Endothelial cell of umbilical vein (primary cell): Measurements from ENCODE around the gene ZNF385C. TPM values are rescaled to one million over a fixed set of nuclear protein-coding genes. Genes with fewer than 3 reads are reported as not detected.

Experiments used
- BruUV-seq: library from RNA; stranded (reverse); fragments of 400-500 nt; replicated peaks from 2 replicates; lab custom pipeline; 2021; lab: Mats Ljungman, UMichigan
- CTCF ChIA-PET: fragments of 300-600, 350-600 bp; sonication (Branson Sonifier 250); formaldehyde crosslinking; loops from one replicate; lab custom pipeline; 2021; ENCODE audit warnings: antibody characterized with exemption, inconsistent platforms; lab: Charles Lee
- POLR2A ChIA-PET: fragments of 300-600, 350-600 bp; sonication (Branson Sonifier 250); formaldehyde crosslinking; loops from one replicate; lab custom pipeline; 2021; ENCODE audit warnings: antibody characterized with exemption, inconsistent platforms; lab: Charles Lee
- DNase-seq: peaks from one replicate; pipeline ENCODE4 v3.0.0-alpha.2; 2011; ENCODE audit warnings: low read depth, low spot score
- FAIRE-seq: peaks from 2 replicates; lab custom pipeline; 2011; peaks lifted over from hg19 to GRCh38; lab: Jason Lieb, UNC
- H2AFZ ChIP-seq: 2 replicates; pipeline ENCODE4 v1.6.0; 2012; ENCODE audit warnings: low read depth, low read length, control low read depth, inconsistent platforms
- H3K27ac ChIP-seq: 2 replicates; pipeline ENCODE4 v1.5.1; 2011; ENCODE audit warnings: low read depth, mild to moderate bottlenecking, control low read depth, low read length, moderate library complexity; ENCODE audit not compliant: insufficient read depth
- H3K27me3 ChIP-seq, 2 experiments: 2 replicates each; pipeline versions ENCODE4 v1.6.0 to v1.6.1; 2011; ENCODE audit warnings: low read length in 2 of 2, mixed read lengths in 1 of 2; ENCODE audit not compliant: control insufficient read depth in 2 of 2, insufficient read depth in 2 of 2
- H3K36me3 ChIP-seq, 2 experiments: 2 replicates in 1 of 2; 3 replicates in 1 of 2; pipeline ENCODE4 v1.5.1; 2011; ENCODE audit warnings: low read length in 2 of 2, mild to moderate bottlenecking in 1 of 2, moderate library complexity in 1 of 2; ENCODE audit not compliant: control insufficient read depth in 2 of 2, insufficient read depth in 2 of 2; ENCODE audit errors: extremely low read depth in 1 of 2
- H3K4me1 ChIP-seq: 3 replicates; pipeline ENCODE4 v1.5.1; 2011; ENCODE audit warnings: mild to moderate bottlenecking, low read length; ENCODE audit not compliant: control insufficient read depth, insufficient read depth; ENCODE audit errors: extremely low read depth
- H3K4me2 ChIP-seq: 2 replicates; pipeline ENCODE4 v1.6.1; 2011; ENCODE audit warnings: low read length, control low read depth, mixed read lengths; ENCODE audit not compliant: insufficient read depth
- H3K4me3 ChIP-seq, 3 experiments: fragments of 200-600 bp in 1 of 3; sonication (generic), shearing (Covaris generic) in 1 of 3; replicated peaks in 1 of 3; 2 replicates each; pipeline ENCODE4 v1.5.1; 2011 to 2016; ENCODE audit warnings: control low read depth in 3 of 3, low read length in 3 of 3, mild to moderate bottlenecking in 2 of 3, inconsistent platforms in 1 of 3, low read depth in 1 of 3, moderate library complexity in 1 of 3; ENCODE audit not compliant: insufficient read depth in 1 of 3
- H3K79me2 ChIP-seq: 2 replicates; pipeline ENCODE4 v1.6.0; 2012; ENCODE audit warnings: low read length, inconsistent platforms; ENCODE audit not compliant: control insufficient read depth, insufficient read depth
- H3K9ac ChIP-seq: replicated peaks from 2 replicates; pipeline ENCODE3; 2011; ENCODE audit warnings: low read length, control low read depth; ENCODE audit not compliant: insufficient read depth; ENCODE audit errors: extremely low read depth
- H3K9me1 ChIP-seq: replicated peaks from 3 replicates; pipeline ENCODE4 v1.6.0; 2011; ENCODE audit warnings: mild to moderate bottlenecking, low read length; ENCODE audit not compliant: control insufficient read depth, insufficient read depth; ENCODE audit errors: extremely low read depth
- H3K9me3 ChIP-seq: replicated peaks from 2 replicates; pipeline ENCODE4 v1.5.1; 2012; ENCODE audit warnings: low read length, inconsistent platforms; ENCODE audit not compliant: control insufficient read depth, insufficient read depth
- H4K20me1 ChIP-seq: replicated peaks from 2 replicates; pipeline ENCODE3; 2011; ENCODE audit warnings: mild to moderate bottlenecking, low read length; ENCODE audit not compliant: control insufficient read depth, insufficient read depth; ENCODE audit errors: extremely low read depth
- EZH2 ChIP-seq: IDR thresholded peaks from 2 replicates; pipeline ENCODE4 v1.6.1; 2012; ENCODE audit warnings: borderline replicate concordance, low read depth, mild to moderate bottlenecking, moderate library complexity, low read length, inconsistent platforms; ENCODE audit not compliant: severe bottlenecking
- FOS ChIP-seq: IDR thresholded peaks from 2 replicates; pipeline ENCODE4 v1.6.1; 2011; ENCODE audit warnings: mild to moderate bottlenecking, low read length, moderate library complexity, borderline replicate concordance; ENCODE audit not compliant: insufficient read depth
- GATA2 ChIP-seq: IDR thresholded peaks from 2 replicates; pipeline ENCODE4 v1.7.0; 2011; ENCODE audit warnings: low read depth, mild to moderate bottlenecking, moderate library complexity, mixed read lengths, low read length; ENCODE audit not compliant: insufficient read length, insufficient read depth
- JUN ChIP-seq: IDR thresholded peaks from 2 replicates; pipeline ENCODE4 v1.6.1; 2011; ENCODE audit warnings: borderline replicate concordance, low read depth; ENCODE audit not compliant: insufficient read length, insufficient read depth
- MYC ChIP-seq: IDR thresholded peaks from one replicate; pipeline ENCODE4 v1.6.1; 2011; ENCODE audit warnings: mild to moderate bottlenecking, low read depth, low read length
- POLR2A ChIP-seq: IDR thresholded peaks from 2 replicates; pipeline ENCODE4 v1.6.1; 2012; ENCODE audit warnings: low read depth, mild to moderate bottlenecking, control low read depth, low read length
- POLR2AphosphoS5 ChIP-seq: IDR thresholded peaks from 2 replicates; pipeline ENCODE4 v1.6.1; 2012; ENCODE audit warnings: low read depth, mild to moderate bottlenecking, control low read depth, low read length, moderate library complexity; ENCODE audit not compliant: insufficient read depth
- dilution Hi-C: fragments of 300-500 bp; cut with MboI; formaldehyde crosslinking; loops from one replicate; pipeline ENCODE4 v1.15.0; 2019; ENCODE audit warnings: low sequenced_read_pairs; ENCODE audit not compliant: extremely low pct_ligation_motif_present
- intact Hi-C: fragments of 100-400 bp; cut with micrococcal nuclease; formaldehyde crosslinking; loops from one replicate; pipeline ENCODE4 v1.10.0; 2022
- polyA plus RNA-seq, 4 experiments: library from polyadenylated mRNA; depleted of rRNA in 3 of 4; stranded (reverse) in 3 of 4; unstranded in 1 of 4; fragments of >200 nt; gene quantifications; 2 replicates each; pipeline versions ENCODE4 v1.2.1 to v1.2.3, GENCODE V29; 2011 to 2012; ENCODE audit warnings: missing spikeins in 1 of 4
- total RNA-seq: library from RNA; stranded (reverse); gene quantifications from 2 replicates; pipeline ENCODE4 v1.2.3, GENCODE V29; 2021
- TF ChIP-seq, protein P1 (sequence below), 2 donors: IDR thresholded peaks; 1 replicate in 1 of 2; 2 replicates in 1 of 2; pipeline ENCODE4 v1.5.1; 2011; ENCODE audit warnings: low read length in 2 of 2, mild to moderate bottlenecking in 2 of 2, moderate library complexity in 2 of 2, control low read depth in 1 of 2, inconsistent platforms in 1 of 2, low read depth in 1 of 2; ENCODE audit not compliant: insufficient read depth in 1 of 2; ENCODE audit errors: extremely low read depth in 1 of 2

Gene ZNF385C
- total and polyA plus RNA-seq, 2 donors (not counting 3 experiments of a cell fraction or from before 2014, with no cell fraction given): 0.07 TPM; not detected in 1

DNA sequence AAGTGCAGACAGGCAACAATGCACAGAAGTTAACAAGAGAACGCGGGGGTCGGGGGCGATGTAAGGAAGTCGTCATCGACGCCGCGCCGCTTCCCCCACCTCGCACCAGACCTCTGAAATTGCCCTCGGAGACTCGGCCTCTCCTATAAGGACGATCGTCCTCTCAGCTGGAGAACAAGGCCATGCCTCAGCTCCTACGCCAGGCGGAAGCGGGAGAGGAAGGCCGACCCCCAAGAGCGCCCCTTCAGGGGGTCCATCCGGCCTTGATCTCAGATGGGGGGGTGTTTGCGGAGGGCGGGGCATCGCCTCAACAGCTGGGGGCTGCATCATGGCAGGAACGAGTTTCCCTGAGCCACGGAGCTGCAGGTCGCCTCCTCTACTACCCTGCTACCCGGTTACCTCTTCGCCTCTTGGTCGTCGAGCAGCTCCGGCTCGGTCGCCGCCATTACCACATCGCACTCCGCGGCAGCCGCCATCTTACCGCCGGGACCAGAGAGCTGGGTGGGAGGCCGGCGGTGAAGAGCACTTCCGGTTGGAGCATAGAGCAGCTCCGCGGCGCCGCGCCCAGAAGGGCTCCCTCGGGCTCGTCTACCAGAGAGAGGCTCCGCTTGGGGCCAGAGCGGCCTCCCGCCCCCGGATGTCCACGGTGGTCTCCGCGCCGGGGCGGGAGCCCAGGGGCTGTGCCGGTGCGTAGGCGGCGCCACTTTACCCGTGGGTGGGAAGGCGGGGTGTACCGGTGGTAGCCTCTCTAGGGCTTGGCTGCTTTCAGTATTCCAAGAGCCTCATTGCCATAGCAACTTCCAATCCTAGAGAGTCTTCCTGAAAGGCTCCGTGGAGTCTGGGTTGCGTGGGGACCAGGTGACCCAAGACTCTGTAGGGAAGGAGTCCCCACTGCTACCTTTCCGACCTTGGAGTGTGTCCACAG lies 81.1 kb downstream of the ZNF385C start, which contains the start of gene DNAJC7:
TSS of gene DNAJC7 (minus strand) at position 499 of the 925 bp plus-strand sequence. CDS start at position 476, 23 bp downstream.
- Histone ChIP-seq H4K20me1 (no peaks in the 10 kb centered on the region), H3K79me2 (peaks cover 65% of the 10 kb centered on the region), H3K9me3 (no peaks in the 10 kb centered on the region), H3K27ac (peak within 1 kb of the TSS; percentile 88), H3K9ac (peak within 1 kb of the TSS; percentile 98), H3K4me2 (peak within 1 kb of the TSS; percentile 69), H3K4me1 (peaks cover 15% of the 10 kb centered on the region), H3K4me3 (peak within 1 kb of the TSS; percentile 69 to 96 (median 96)), H3K36me3 (peaks cover 0 to under 1% of the 10 kb centered on the region in 2 experiments), H2AFZ (peak within 1 kb of the TSS; percentile 58), H3K27me3 (no peaks in the 10 kb centered on the region), H3K9me1 (no peaks in the 10 kb centered on the region)
- intact Hi-C loops: loop anchor here (1.0 to 5.0 kb wide), 3 partner anchors 50 to 87 kb away; partner anchors contain the start of genes CNP and ODAD4
- dilution Hi-C loops: no loop called here
- DNase-seq (peak; percentile 89), FAIRE-seq (peak; percentile 90)
- ChIA-PET CTCF (interaction anchor here (0.6 to 3.4 kb wide), 8 partner anchors 8 to 144 kb away, joined by 3 to 13 read pairs (median 4); partner anchors contain the start of gene CNP), POLR2A (interaction anchor here (0.9 to 1.2 kb wide), 4 partner anchors 9 to 154 kb away, joined by 3 read pairs; no protein-coding TSS in a partner anchor)
- TF ChIP-seq FOS: no peak
- TF ChIP-seq, protein P1, sequence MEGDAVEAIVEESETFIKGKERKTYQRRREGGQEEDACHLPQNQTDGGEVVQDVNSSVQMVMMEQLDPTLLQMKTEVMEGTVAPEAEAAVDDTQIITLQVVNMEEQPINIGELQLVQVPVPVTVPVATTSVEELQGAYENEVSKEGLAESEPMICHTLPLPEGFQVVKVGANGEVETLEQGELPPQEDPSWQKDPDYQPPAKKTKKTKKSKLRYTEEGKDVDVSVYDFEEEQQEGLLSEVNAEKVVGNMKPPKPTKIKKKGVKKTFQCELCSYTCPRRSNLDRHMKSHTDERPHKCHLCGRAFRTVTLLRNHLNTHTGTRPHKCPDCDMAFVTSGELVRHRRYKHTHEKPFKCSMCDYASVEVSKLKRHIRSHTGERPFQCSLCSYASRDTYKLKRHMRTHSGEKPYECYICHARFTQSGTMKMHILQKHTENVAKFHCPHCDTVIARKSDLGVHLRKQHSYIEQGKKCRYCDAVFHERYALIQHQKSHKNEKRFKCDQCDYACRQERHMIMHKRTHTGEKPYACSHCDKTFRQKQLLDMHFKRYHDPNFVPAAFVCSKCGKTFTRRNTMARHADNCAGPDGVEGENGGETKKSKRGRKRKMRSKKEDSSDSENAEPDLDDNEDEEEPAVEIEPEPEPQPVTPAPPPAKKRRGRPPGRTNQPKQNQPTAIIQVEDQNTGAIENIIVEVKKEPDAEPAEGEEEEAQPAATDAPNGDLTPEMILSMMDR (IDR thresholded peaks at IDR 0.05; ENCODE audit: extremely low read depth in 1 of 2, insufficient read depth in 1 of 2, low read depth in 1 of 2, low read length in 2 of 2): peak in 1 of 2 donors; percentile 2
- no peak for TF ChIP-seq JUN
- peak; percentile 91 for TF ChIP-seq POLR2A
- TF ChIP-seq EZH2: no peak
- no peak for TF ChIP-seq MYC
- peak; percentile 87 for TF ChIP-seq POLR2AphosphoS5
- no peak for TF ChIP-seq GATA2
- TSS peak; percentile 51 for BruUV-seq
